Measurements from ENCODE around the gene C1orf53.

- TF ChIP-seq CTCF (IDR thresholded peaks at IDR 0.05) = no peak
- no peak for TF ChIP-seq POLR2A (IDR thresholded peaks at IDR 0.05)
Measured at GRCh38 chr1:197918807-197919345, 16.4 kb downstream of the C1orf53 start.

Data from adrenal gland (tissue), 5 donors.